Stomach (tissue), 4 donors: ENCODE measurements around the gene AFMID.

Experiments used
- CTCF ChIP-seq, 7 experiments: fragments of 450-650 bp in 4 of 7; fragments of 200-600 bp in 3 of 7; sonication (generic) in 3 of 7; IDR thresholded peaks; one replicate each; pipeline ENCODE4 v1.5.1; 2016 to 2019; ENCODE audit warnings: antibody characterized with exemption in 7 of 7, control low read depth in 2 of 7, mild to moderate bottlenecking in 1 of 7
- EP300 ChIP-seq: sonication (generic); formaldehyde crosslinking; IDR thresholded peaks from one replicate; pipeline ENCODE4 v1.6.1; 2017; ENCODE audit warnings: antibody characterized with exemption

DNA sequence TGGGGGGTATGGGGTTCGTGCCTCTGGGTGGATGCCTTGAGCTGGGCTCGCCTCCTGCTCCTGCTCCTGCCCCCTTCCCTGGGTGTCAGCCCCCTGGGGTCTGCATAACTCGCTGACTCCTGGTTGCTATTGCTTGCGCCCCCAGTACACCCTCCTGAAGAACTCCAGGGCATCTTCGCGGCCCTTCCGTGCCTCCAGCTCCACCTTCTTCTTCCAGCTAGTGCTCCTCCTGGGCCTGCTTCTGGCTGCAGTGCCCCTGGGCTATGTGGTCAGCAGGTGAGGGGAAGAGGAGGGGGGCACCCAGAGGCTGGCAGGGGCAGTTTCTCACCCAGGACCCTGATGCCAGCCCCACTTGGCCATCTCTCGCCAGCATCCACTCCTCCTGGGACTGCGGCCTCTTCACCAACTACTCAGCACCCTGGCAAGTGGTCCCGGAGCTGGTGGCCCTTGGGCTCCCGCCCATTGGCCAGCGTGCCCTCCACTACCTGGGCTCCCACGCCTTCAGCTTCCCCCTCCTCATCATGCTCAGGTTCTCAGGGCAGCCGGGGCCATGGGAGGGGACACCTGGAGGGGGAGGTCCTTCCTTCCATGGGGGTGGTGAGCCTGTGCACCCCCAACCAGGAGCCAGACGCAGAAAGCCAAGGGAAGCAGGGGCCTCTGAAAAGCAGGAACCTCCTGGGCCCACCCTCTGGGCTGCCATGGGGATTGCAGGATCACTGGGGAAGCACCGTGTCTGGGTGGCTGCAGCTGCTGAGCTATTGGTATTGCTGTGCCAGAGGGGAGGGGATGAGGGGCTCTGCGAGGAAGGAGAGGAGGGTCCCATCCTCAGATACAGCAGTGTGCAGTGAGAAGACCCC is 48.7 kb upstream of the AFMID start:
- TF ChIP-seq CTCF (IDR thresholded peaks at IDR 0.05): no peak
- no peak for TF ChIP-seq EP300
